OCI-LY1 (cell line): ENCODE measurements around the gene ADAMTS9.

Experiments used
- H2AFZ ChIP-seq: fragments of 200-600 bp; sonication (generic), shearing (Covaris generic); 2 replicates; pipeline ENCODE4 v1.6.0; 2014; ENCODE audit warnings: antibody characterized with exemption, mild to moderate bottlenecking, low read length
- H3F3A ChIP-seq: fragments of 200-600 bp; sonication (generic), shearing (Covaris generic); 2 replicates; pipeline ENCODE4 v1.6.0; 2014; ENCODE audit warnings: mild to moderate bottlenecking, antibody characterized with exemption, low read length, moderate library complexity; ENCODE audit not compliant: insufficient read depth
- H3K27ac ChIP-seq: fragments of 200-600 bp; sonication (generic); 2 replicates; pipeline ENCODE4 v1.5.1; 2014; ENCODE audit warnings: low read length, mixed run types, mild to moderate bottlenecking, low read depth; ENCODE audit not compliant: poor library complexity, severe bottlenecking
- H3K27me3 ChIP-seq: fragments of 200-600 bp; sonication (generic); 2 replicates; pipeline ENCODE4 v1.6.0; 2014; ENCODE audit warnings: antibody characterized with exemption, mild to moderate bottlenecking, low read length, moderate library complexity; ENCODE audit not compliant: insufficient read depth
- H3K36me3 ChIP-seq: fragments of 200-600 bp; sonication (generic); 2 replicates; pipeline ENCODE4 v1.6.1; 2014; ENCODE audit warnings: mild to moderate bottlenecking, antibody characterized with exemption, low read length, moderate library complexity, mixed read lengths; ENCODE audit not compliant: insufficient read depth
- H3K4me1 ChIP-seq: fragments of 200-600 bp; sonication (generic); 2 replicates; pipeline ENCODE4 v1.5.1; 2014; ENCODE audit warnings: mild to moderate bottlenecking, low read length, moderate library complexity; ENCODE audit not compliant: insufficient read depth, severe bottlenecking
- H3K4me2 ChIP-seq: fragments of 200-600 bp; sonication (generic), shearing (Covaris generic); 2 replicates; pipeline ENCODE4 v1.6.1; 2014; ENCODE audit warnings: low read length
- H3K4me3 ChIP-seq: fragments of 200-600 bp; sonication (generic); 2 replicates; pipeline ENCODE4 v1.5.1; 2014; ENCODE audit warnings: low read length, low read depth, mild to moderate bottlenecking, mixed read lengths; ENCODE audit not compliant: poor library complexity, severe bottlenecking
- H3K79me2 ChIP-seq: fragments of 200-600 bp; shearing (Covaris generic); 2 replicates; pipeline ENCODE4 v1.6.1; 2016; ENCODE audit warnings: mixed run types, low read length, mixed read lengths; ENCODE audit not compliant: insufficient read depth
- H3K9ac ChIP-seq: fragments of 200-600 bp; sonication (generic), shearing (Covaris generic); 2 replicates; pipeline ENCODE4 v1.6.1; 2014; ENCODE audit warnings: mild to moderate bottlenecking, low read length, mixed read lengths
- H3K9me2 ChIP-seq: fragments of 200-600 bp; sonication (generic), shearing (Covaris generic); 2 replicates; pipeline ENCODE4 v1.6.1; 2014; ENCODE audit warnings: low read depth, mild to moderate bottlenecking, low read length, mixed read lengths
- H3K9me3 ChIP-seq: fragments of 200-600 bp; shearing (Covaris generic); 2 replicates; pipeline ENCODE4 v1.6.1; 2014; ENCODE audit warnings: low read length, mixed read lengths
- H4K20me1 ChIP-seq: fragments of 200-600 bp; sonication (generic), shearing (Covaris generic); 2 replicates; pipeline ENCODE4 v1.6.0; 2016; ENCODE audit warnings: mild to moderate bottlenecking, low read length; ENCODE audit not compliant: insufficient read depth
- EZH2 ChIP-seq: fragments of 200-600 bp; sonication (generic), shearing (Covaris generic); IDR thresholded peaks from 2 replicates; pipeline ENCODE4 v1.8.0; 2017; ENCODE audit warnings: borderline replicate concordance, mixed run types, mild to moderate bottlenecking, antibody characterized with exemption, low read length, moderate library complexity, mixed read lengths
- TF ChIP-seq, protein P1 (sequence below): fragments of 200-600 bp; sonication (generic), shearing (Covaris generic); IDR thresholded peaks from 2 replicates; pipeline ENCODE4 v1.5.1; 2017; ENCODE audit warnings: mild to moderate bottlenecking, antibody characterized with exemption, low read length, moderate library complexity, mixed read lengths

Gene ADAMTS9

DNA sequence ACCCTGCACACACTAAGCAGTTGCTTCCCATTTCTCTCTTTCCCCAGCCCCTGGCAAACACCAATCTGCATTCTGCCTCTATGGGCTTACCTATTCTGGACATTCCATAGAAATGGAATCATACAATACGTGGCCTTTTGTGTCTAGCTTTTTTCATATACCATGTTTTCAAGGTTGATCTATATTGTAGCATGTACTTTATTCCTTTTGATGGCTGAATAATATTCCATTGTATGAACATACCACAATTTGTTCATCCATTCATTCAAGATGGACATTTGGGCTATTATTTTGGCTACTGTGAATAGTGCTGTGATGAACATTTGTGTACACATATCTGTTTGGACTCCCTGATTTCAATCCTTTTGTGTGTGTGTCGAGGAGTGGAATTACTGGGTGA lies 18.1 kb upstream of the ADAMTS9 start:
- Histone ChIP-seq H3K4me1 (no peaks in the 10 kb centered on the region), H3K9ac (no peak overlapping the region), H4K20me1 (no peaks in the 10 kb centered on the region), H2AFZ (no peak overlapping the region), H3K4me3 (no peak overlapping the region), H3K9me3 (no peaks in the 10 kb centered on the region), H3K79me2 (no peaks in the 10 kb centered on the region), H3K4me2 (no peak overlapping the region), H3K36me3 (no peaks in the 10 kb centered on the region), H3K27me3 (no peaks in the 10 kb centered on the region), H3F3A (no peaks in the 10 kb centered on the region), H3K27ac (no peak overlapping the region), H3K9me2 (no peaks in the 10 kb centered on the region)
- TF ChIP-seq, protein P1, sequence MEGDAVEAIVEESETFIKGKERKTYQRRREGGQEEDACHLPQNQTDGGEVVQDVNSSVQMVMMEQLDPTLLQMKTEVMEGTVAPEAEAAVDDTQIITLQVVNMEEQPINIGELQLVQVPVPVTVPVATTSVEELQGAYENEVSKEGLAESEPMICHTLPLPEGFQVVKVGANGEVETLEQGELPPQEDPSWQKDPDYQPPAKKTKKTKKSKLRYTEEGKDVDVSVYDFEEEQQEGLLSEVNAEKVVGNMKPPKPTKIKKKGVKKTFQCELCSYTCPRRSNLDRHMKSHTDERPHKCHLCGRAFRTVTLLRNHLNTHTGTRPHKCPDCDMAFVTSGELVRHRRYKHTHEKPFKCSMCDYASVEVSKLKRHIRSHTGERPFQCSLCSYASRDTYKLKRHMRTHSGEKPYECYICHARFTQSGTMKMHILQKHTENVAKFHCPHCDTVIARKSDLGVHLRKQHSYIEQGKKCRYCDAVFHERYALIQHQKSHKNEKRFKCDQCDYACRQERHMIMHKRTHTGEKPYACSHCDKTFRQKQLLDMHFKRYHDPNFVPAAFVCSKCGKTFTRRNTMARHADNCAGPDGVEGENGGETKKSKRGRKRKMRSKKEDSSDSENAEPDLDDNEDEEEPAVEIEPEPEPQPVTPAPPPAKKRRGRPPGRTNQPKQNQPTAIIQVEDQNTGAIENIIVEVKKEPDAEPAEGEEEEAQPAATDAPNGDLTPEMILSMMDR, result no peak
- TF ChIP-seq EZH2, result no peak

DNA sequence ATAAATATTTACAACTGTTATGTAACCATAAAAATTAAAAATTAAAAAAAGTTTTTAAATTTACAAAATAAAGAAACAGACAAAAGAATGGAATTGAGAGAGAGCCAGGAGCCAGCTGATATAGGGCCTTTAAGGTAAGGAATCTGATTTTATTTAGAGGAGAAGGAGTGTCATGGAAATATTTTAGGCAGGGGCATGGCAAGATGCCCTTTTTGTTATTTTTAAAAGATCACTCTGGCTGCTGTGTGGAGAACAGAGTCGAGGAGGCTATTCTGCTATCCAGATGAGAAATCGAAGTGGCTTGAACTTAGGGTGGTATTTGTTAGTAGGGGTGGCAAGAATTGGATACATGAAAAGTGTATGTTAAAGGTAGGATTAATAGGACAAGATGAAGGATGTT lies 9.1 kb upstream of the ADAMTS9 start:
- H3K9ac ChIP-seq, result no peak overlapping the region
- TF ChIP-seq, protein P1, result no peak
- no peak for TF ChIP-seq EZH2
- H3K4me3 ChIP-seq, result no peak overlapping the region
- no peaks in the 10 kb centered on the region for H3K4me1 ChIP-seq
- H4K20me1 ChIP-seq, result no peaks in the 10 kb centered on the region
- no peaks in the 10 kb centered on the region for H3K79me2 ChIP-seq
- H3K36me3 ChIP-seq, result no peaks in the 10 kb centered on the region
- H3F3A ChIP-seq, result no peaks in the 10 kb centered on the region
- no peaks in the 10 kb centered on the region for H3K9me3 ChIP-seq
- no peak overlapping the region for H3K27ac ChIP-seq
- no peaks in the 10 kb centered on the region for H3K9me2 ChIP-seq
- no peaks in the 10 kb centered on the region for H3K27me3 ChIP-seq
- H3K4me2 ChIP-seq, result no peak overlapping the region
- no peak overlapping the region for H2AFZ ChIP-seq

DNA sequence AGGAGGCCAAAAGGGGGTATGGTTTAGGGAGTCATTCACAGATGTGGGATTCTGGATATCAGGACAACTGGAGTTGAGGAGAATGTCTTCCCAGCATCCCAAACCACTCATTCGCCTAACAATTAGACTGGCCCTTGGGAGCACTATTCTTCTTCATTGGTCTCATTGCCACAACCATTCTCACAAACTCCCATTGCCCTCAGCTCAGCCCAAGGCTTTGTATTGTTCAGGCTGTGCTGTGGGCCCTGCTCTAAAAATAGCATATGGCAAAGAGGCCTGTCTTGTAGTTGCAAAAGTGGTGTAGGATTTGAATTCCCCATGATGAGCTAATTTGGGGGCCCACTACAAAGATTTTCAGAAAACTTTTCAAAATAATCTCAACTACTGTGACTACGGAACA lies 6.3 kb upstream of the ADAMTS9 start:
- Histone ChIP-seq H3K9ac (no peak overlapping the region), H3K9me3 (no peaks in the 10 kb centered on the region), H3K4me2 (no peak overlapping the region), H3K27ac (no peak overlapping the region), H3F3A (no peaks in the 10 kb centered on the region), H3K9me2 (no peaks in the 10 kb centered on the region), H3K27me3 (no peaks in the 10 kb centered on the region), H4K20me1 (no peaks in the 10 kb centered on the region), H2AFZ (no peak overlapping the region), H3K4me1 (no peaks in the 10 kb centered on the region), H3K36me3 (no peaks in the 10 kb centered on the region), H3K4me3 (no peak overlapping the region), H3K79me2 (no peaks in the 10 kb centered on the region)
- no peak for TF ChIP-seq EZH2
- TF ChIP-seq, protein P1, result no peak
